ENCODE data around the gene TAF7.
"Not testable (repeated sequence)": the region's sequence is repeated elsewhere in the genome, so short reads cannot be mapped to it uniquely, and the experiment has no call there.

DNA sequence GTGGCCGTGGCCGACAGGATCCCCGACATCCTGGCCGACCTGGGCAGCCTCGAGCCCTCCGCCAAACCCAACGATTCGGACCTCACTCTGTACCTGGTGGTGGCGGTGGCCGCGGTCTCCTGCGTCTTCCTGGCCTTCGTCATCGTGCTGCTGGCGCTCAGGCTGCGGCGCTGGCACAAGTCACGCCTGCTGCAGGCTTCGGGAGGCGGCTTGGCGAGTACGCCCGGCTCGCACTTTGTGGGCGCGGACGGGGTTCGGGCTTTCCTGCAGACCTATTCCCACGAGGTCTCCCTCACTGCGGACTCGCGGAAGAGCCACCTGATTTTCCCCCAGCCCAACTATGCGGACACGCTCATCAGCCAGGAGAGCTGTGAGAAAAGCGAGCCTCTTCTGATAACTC lies 25.4 kb upstream of the TAF7 start:
- not testable (repeated sequence) for TF ChIP-seq POLR2A (IDR thresholded peaks at IDR 0.05)
- TF ChIP-seq, protein P1, sequence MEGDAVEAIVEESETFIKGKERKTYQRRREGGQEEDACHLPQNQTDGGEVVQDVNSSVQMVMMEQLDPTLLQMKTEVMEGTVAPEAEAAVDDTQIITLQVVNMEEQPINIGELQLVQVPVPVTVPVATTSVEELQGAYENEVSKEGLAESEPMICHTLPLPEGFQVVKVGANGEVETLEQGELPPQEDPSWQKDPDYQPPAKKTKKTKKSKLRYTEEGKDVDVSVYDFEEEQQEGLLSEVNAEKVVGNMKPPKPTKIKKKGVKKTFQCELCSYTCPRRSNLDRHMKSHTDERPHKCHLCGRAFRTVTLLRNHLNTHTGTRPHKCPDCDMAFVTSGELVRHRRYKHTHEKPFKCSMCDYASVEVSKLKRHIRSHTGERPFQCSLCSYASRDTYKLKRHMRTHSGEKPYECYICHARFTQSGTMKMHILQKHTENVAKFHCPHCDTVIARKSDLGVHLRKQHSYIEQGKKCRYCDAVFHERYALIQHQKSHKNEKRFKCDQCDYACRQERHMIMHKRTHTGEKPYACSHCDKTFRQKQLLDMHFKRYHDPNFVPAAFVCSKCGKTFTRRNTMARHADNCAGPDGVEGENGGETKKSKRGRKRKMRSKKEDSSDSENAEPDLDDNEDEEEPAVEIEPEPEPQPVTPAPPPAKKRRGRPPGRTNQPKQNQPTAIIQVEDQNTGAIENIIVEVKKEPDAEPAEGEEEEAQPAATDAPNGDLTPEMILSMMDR (IDR thresholded peaks at IDR 0.05), result not testable (repeated sequence)
